NCI-H2196 treated with DMSO at 0.1 percent for 48 hours (cell line): Measurements from ENCODE around the gene POU6F2.

Experiments used
- DNase-seq: peaks from one replicate; lab custom pipeline; 2025; ENCODE audit not compliant: unreplicated experiment; lab: John Stamatoyannopoulos, UW

Gene POU6F2

GRCh38 chr7:39392151-39392550 lies 414.4 kb downstream of the POU6F2 start:
- no peak for DNase-seq

DNA sequence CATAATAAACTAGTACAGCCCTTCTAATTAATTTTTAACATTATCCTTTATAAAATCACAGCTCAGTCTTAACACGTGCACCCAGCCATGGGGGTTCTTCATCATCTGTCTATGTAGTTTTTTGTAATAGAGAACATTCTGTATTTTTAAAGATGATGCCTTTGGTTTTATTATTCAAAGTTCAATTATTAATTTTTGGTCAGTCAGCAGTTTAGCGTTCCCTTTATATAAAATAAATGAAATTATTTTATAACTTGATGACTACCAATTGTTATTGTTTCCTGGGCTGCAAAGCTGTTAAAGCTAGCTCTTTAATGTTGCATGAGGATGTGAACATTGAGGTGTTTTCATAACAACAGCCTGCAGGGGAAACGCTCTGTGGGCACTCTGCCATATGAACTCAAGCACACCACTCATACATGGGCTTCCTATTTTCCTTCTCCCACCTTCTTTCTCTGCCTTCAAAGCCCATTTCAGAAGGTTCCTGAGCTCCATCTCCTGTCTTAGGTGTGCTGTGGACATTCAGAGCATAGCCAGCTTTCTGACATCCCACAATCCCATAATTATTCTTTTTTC lies 416.5 kb downstream of the POU6F2 start:
- no peak for DNase-seq

DNA sequence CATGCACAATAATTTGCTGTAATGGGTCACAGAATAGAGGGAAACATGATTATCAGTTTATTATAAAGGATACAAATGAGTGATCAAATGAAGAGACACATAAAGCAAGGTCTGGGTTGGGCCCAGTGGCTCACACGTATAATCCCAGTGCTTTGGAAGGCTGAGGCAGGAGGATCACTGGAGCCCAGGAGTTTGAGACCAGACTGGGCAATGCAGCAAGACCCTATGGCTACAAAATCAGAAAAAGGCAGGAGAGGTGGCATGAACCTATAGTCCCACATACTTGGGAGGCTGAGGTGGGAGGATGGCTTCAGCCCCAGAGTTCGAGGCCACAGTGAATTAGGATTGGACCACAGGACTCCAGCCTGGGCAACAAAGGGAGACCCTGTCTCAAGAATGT lies 421.7 kb downstream of the POU6F2 start:
- no peak for DNase-seq

DNA sequence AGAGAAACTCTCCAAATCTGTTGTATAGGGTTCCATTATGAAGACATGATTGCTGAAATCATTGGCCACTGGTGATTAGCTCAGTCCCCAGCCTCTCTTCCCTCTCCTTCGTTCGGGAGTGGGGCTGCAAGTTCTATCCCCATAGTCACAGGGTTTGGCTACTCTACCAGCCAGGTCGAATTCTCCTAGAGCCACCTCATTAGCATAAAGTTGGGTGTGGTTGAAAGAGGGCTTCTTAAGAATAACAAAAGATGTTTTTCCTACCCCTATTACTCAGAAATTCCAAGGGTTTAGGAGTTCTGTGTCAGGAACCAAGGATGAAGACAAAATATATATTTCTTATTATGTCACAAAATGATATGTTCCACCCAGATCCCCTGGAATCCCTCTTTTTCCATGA lies 422.3 kb downstream of the POU6F2 start:
- no peak for DNase-seq

GRCh38 chr7:39400836-39401235 lies 423.1 kb downstream of the POU6F2 start:
- no peak for DNase-seq

GRCh38 chr7:39402034-39402433 lies 424.3 kb downstream of the POU6F2 start:
- DNase-seq, result no peak

DNA sequence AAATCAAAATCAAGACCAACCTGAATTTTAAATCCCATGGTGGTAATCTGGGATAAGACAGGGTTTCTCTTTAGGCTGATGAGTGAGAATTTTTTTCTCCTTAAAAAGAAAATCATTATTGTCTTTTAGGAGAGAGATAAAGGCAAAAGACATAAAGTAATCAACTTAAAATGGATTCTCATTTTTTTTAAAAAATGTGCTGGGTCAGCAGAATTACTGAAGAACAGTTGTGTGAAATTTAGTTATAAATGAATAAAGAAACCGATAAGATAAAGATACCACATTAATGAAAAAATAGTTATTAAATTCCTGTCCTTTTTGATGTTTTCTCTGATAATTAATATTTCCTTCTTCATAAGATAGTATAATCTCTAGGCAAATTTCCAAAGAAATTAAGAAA lies 427.2 kb downstream of the POU6F2 start:
- no peak for DNase-seq

GRCh38 chr7:39405581-39405980 lies 427.9 kb downstream of the POU6F2 start:
- DNase-seq, result no peak

GRCh38 chr7:39406467-39406866 lies 428.8 kb downstream of the POU6F2 start:
- DNase-seq, result no peak

GRCh38 chr7:39407137-39407536 lies 429.4 kb downstream of the POU6F2 start:
- no peak for DNase-seq

DNA sequence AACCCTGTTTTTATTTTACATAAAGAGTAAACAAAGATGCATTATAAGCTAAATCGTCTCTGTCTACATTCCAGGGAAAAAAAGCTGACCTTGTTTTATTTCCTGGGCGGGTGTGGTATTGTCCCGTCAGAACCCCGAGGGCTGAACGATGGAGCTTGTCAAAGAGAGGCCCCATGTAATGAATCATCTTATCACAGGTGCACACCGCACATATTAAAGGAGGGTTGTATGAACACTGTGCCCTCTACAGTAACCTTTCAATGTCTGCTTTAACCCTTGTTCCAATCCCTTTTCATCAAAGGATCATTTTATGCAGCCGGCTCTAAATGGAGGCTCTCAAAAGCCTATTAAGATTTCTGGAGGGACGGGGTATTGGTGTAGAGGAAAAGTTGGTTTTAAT lies 430.0 kb downstream of the POU6F2 start:
- DNase-seq, result no peak

- no peak for DNase-seq
Measured at GRCh38 chr7:39408906-39409305, 431.2 kb downstream of the POU6F2 start.

DNA sequence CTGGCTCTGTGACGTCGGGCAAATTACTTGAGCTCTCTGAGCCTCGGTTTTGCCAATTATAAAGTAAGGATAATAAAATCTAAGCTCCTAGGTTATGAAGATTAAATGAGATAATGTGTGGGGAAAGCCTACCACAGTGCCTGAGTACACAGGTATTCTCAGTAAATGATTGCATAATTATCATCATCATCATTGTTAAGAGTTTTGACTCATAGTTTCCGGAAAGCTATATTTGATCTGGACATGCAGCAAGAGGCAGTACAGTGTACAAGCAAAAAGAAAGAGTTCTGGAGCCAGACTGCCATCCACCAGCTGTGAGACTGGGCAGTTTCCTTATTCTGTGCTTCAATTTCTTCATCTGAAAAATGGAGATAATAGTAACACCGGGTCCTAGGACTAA lies 432.9 kb downstream of the POU6F2 start:
- DNase-seq, result no peak

GRCh38 chr7:39413636-39414223 lies 436.0 kb downstream of the POU6F2 start:
- no peak for DNase-seq

DNA sequence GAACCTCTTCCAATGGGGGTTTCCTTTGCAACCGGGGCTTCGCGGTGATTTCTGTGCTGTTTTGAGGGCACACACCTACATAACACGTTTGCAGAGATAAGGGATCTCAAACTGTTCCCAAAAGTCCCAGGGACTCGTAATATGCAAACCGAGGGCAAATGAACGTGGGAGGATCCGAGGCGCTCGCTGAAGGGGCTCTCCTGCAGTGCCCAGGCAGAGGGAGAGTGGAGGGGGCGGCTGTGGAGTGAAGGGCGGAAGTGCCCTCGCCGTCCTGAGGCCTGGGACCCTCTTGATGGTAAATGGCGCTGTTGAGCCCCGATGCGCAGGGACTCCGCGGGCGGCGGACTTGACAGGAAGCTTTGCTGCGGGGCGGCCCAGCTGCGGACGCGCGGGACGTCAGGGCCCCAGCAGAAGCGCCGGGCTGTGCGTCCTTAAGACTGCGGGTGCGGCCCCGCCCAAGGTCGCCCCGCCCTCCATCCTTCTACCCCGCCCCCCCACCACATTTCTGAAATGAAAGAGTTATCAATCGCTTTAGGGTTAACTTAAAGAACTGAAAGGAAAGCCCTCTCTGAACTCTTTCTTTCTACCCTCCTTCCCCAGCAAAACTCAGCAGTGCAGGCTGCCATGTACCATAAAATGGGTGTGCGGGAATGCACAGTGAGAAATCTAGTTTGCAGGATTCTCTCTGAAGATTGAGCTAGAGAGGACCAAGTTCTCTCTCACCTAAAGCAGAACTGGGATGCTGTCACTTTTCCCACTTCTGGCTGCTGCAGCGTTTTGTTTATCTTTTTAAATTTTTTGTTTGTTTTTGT lies 436.7 kb downstream of the POU6F2 start:
- DNase-seq, result no peak

DNA sequence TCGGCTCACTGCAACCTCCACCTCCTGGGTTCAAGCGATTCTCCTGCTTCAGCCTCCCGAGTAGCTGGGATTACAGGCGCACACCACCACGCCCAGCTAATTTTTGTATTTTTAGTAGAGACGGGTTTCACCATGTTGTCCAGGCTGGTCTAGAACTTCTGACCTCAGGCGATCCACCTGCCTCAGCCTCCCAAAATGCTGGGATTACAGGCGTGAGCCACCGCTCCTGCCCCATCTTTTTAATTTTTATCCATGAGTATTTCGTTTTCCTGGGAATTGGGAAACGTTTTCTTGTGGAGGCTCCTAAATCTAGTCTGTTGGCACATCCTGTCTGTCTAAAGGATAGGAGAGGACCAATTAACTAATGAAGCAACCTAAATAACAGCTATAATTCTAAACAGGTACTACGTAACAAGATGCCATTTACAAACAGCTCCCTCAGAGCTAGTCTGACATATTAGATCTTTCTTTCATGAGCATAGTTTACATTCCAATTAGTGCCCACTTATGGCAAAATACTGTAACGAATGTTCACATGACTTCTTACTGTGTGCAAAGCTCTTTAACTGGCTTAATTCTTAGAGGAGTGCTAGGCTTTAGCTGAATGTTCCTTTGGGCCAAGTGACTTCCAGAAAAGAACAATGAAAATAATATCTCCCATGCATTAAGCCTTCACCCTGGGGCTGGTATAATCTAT lies 437.5 kb downstream of the POU6F2 start:
- no peak for DNase-seq

DNA sequence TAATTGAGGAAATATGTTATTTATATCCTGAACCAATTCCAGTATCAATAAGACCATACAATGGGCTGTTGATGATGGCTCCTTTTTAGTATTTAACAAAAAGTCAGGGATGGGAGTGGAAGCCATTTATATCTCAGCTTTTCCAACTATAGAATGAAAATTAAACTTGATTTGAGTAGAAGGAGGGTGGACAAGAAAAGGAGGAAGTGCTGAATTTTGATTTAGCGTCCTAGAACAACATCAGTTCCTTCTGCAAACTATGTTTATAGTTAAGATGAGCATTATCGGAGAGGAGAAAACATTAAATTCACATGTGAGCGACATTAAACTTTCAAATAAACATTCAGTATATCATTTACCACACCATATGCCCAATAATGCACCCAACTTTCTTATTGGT lies 439.2 kb downstream of the POU6F2 start:
- no peak for DNase-seq

DNA sequence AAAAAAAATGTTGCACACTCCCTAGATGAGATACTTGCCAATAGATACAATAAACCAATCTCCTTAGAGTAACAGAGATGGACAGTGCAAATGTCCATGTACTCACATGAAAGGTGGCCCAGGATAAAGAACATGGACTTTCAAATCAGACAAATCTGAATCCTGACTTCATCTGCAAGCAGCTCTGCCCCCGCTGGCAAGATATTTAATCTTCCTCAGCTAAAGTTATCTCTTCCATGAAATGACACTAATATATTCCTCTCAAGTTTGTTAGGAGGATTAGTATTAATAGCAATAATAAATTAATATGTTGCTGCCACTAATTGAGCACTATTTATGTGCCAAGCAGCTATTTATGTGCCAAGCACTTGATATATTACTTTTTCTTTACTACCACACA lies 439.9 kb downstream of the POU6F2 start:
- no peak for DNase-seq

DNA sequence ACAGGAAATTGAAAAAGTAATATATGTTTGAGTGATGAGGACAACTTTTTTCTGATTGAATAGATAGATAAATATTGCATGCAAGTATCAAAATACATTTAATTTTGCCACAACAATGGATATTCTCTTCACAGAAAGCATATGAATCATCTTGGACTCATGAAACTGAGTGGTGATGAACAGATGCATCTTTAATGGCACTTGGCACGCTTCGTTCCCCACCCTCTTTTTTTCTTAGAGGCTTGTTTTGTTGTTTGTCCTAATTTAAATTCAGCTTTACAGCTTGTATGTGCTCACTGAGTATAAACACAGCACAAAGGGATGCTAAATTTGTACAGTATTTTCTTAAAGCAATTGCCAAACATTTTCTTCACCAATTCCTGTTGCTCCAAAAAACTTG lies 443.5 kb downstream of the POU6F2 start:
- no peak for DNase-seq

GRCh38 chr7:39421661-39422060 lies 444.0 kb downstream of the POU6F2 start:
- DNase-seq, result no peak

DNA sequence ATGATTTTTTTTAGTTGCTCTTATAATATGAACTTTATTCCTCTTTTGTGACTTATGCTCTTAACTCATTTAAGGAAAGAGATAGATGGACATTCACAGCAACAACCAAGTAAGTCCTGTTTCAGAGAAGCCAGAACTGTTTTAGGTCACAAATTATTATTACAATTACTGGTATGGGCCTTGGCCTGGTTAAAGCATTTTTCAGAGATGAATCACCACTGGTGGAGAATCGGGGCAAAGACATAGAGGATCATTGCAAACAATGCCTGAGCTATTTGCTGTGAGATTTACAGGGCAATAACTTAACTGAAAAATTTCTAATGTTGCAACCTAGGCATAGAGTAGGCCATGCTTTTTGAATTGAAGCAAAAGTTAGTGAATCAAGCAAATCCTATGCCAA lies 450.5 kb downstream of the POU6F2 start:
- no peak for DNase-seq

DNA sequence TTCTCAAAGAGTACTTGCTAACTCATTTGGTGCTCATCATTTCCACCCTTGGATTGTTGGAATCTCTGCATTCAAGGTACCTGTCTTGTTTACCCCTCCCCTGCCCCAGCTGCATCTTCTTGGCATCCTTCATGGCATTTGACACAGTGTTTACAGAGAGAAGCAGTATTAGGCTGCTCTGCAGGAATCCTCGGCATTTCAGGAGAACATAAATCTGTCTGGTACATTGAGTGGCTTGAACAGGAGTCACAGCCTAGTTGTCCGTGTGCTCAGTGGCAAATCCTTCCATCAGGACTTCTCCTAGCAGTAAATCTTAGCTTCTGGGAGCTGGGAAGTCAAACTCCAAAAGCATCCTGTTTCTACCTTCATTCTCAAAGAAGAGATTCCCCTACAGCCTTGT lies 451.7 kb downstream of the POU6F2 start:
- no peak for DNase-seq
